Epithelial cell of esophagus (primary cell): Measurements from ENCODE around the gene TMEM250.

ENCODE experiments used
- DNase-seq: peaks from one replicate; pipeline ENCODE4 v3.0.0; 2010; ENCODE audit warnings: low read depth
- H3K4me3 ChIP-seq: 2 replicates; pipeline ENCODE4 v1.5.1; 2011; ENCODE audit warnings: mild to moderate bottlenecking, low read length, control low read depth
- TF ChIP-seq, protein P1 (sequence below): IDR thresholded peaks from 2 replicates; pipeline ENCODE4 v1.5.1; 2011; ENCODE audit warnings: low read depth, mild to moderate bottlenecking, low read length, control low read depth, inconsistent platforms; ENCODE audit not compliant: insufficient read depth; ENCODE audit errors: missing control alignments

TMEM250 gene

DNA sequence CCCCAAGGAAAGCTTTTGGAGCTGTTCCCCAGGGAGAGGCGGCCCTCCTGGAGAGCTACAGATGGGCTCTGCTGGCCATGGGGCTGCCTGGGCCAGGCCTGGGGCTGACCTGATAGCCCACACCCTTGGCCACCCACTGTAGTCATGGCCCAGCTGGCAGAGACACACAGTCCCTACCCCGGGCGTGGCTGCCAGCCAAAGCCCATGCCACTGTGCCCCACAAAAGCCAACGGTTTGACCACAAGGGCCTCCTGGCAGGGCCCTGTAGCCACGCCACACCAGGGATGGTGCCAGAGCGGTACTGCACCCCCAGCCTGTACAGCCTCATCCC, 38.8 kb downstream of the TMEM250 start:
- DNase-seq = no peak
- TF ChIP-seq, protein P1, sequence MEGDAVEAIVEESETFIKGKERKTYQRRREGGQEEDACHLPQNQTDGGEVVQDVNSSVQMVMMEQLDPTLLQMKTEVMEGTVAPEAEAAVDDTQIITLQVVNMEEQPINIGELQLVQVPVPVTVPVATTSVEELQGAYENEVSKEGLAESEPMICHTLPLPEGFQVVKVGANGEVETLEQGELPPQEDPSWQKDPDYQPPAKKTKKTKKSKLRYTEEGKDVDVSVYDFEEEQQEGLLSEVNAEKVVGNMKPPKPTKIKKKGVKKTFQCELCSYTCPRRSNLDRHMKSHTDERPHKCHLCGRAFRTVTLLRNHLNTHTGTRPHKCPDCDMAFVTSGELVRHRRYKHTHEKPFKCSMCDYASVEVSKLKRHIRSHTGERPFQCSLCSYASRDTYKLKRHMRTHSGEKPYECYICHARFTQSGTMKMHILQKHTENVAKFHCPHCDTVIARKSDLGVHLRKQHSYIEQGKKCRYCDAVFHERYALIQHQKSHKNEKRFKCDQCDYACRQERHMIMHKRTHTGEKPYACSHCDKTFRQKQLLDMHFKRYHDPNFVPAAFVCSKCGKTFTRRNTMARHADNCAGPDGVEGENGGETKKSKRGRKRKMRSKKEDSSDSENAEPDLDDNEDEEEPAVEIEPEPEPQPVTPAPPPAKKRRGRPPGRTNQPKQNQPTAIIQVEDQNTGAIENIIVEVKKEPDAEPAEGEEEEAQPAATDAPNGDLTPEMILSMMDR = no peak
- no peak overlapping the region for H3K4me3 ChIP-seq

DNA sequence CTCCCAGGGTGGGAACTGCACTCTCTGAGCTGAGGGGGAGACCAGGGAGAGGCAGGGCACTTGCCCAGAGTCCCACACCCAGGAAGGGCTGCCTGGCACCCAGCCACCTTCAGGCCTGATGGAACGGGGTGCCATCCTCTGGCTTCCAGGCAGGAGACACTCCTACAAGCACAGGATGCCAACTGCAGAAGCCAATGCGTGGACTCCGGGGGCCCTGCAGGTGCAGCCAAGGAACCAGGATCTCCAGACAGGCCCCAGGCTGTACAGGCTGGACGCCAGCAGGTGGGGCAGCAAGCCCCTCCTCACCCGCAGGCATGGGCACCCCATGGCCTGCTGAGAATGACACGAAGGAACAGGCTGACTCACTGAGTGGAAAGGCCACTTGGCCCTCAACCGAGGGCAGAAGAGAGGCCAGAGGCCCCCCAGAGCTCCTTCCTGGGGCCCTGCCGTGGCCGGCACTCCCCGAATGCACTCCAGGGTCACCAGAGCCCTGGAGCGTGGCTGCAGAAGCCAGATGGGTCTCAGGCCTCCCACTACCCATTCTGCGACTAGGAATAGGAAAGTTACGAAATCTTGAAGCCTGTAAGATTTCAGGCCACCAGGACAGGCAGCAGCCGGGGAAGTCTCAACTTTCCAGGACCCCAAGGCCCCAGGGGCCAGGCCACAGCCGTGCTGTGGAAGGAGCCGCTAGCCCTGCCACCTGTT, 39.3 kb downstream of the TMEM250 start:
- no peak for DNase-seq
- TF ChIP-seq, protein P1 = peak; percentile 3
- no peak overlapping the region for H3K4me3 ChIP-seq

DNA sequence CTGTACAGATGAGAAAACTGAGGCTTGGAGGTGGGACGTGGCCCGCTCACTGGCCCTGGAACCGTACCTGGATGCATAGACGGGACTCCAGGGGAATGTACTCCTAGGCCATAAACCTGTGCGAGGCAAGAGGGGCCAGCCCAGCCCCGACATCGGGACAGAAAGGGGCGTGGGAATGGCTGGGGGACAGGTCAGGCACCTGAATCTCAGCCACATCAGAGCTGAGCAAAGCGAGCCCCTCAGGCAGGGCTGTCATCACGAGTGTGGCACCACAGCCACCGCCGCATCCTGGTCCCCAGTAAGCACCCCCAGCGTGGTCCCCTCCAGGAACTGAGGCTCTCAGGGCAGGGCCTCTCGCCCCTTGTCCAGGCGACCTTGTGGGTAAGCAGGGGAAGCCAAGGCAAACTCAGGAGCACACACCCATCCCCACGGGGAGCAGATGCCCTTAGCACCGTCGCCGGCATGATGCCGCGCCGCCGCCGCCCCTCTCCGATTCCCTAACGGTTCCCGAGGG, 40.1 kb downstream of the TMEM250 start:
- DNase-seq = no peak
- TF ChIP-seq, protein P1 = no peak

DNA sequence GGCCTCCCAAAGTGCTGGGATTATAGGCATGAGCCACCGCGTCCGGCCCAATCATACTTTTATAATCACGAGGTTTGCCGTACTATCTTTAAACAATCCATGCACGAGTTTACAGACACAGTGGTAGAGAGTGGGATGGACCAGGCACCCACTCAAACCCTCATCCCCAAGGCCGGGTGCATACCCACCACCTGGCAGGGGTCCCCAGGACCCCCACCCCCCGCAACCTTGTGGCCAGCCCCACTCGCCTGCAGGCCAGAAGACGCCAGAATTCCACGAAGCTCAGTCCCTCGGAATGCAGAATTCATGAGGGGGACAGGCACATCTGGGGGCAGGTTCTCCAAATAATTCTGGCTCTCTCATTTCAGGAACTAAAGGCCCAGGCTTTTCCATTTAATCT, 40.7 kb downstream of the TMEM250 start:
- no peak overlapping the region for H3K4me3 ChIP-seq
- TF ChIP-seq, protein P1 = no peak
- no peak for DNase-seq

More for the DNA sequence above, 40.1 kb downstream of the TMEM250 start:
- no peak overlapping the region for H3K4me3 ChIP-seq

DNA sequence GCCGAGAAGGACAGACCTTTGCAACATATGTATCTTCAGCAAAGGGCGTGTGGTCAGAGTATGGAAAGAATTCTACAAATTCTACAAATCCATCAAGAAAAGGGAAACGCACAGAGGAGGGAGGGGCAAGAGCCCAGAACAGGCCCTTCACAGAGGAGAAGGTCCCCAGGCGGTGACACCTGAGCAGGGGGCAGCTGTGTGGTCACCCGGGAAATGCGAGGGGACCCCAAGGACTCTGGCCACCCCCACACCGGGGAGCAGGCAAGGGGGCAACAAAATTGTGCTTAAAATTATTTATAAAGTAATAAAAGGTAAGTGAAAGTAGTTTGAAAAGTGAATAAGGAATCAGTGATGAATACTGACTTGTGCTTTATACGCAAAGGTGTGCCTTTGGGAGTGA, 41.2 kb downstream of the TMEM250 start:
- DNase-seq = no peak
- TF ChIP-seq, protein P1 = no peak
- H3K4me3 ChIP-seq = no peak overlapping the region

DNA sequence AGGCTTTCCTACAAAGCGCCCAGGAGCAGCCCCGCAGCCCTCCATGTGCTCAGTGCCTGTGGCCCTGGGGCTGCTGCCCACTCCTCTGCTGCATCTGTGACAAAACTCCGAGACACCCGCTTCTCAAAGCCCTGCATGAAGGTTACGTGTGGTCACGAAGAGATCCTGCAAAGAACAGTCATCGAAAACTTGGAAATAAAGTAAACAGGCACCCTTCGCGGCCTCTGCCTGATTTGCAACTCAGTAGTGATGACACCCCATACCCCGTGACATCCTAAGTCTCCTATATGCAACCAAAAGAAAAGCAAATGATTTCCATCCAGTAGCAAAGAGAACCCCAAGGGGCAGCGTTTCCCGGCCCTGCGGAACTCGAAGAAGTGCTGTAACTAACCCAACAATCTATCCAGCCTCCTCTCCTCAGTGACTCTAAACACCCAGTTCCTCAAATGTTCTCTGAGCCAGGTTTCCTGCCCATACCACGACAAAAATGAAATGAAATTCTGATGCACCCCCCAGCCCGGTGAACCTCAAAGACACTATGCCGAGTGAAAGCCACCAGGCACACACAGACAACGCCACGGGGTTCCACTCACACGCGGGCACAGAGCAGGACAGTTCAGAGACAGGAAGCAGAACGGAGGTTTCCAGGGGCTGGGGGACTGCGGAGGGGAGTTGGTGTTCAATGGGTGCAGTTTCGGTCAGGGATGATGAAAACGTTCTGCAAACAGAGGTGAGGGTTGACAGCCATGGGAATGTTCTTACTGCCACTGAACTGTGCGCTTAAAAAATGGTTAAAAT, 42.6 kb downstream of the TMEM250 start:
- no peak for DNase-seq
- H3K4me3 ChIP-seq = no peak overlapping the region
- TF ChIP-seq, protein P1 = no peak
